IMR-90 (cell line): Measurements from ENCODE around the gene GABRB3. TPM values are rescaled to one million over a fixed set of nuclear protein-coding genes. Genes with fewer than 3 reads are reported as not detected.
"Not testable (repeated sequence)": the region's sequence is repeated elsewhere in the genome, so short reads cannot be mapped to it uniquely, and the experiment has no call there.

ENCODE experiments used
- ATAC-seq: fragments of 200-7000 bp; cut with Tn5 transposase; 2 replicates; pipeline ENCODE4 v1.9.1; 2020; ENCODE audit warnings: low read depth, mild to moderate bottlenecking, moderate library complexity
- BruUV-seq: library from RNA; stranded (reverse); fragments of 400-500 nt; replicated peaks from 2 replicates; lab custom pipeline; 2021; lab: Mats Ljungman, UMichigan
- CTCF ChIA-PET: fragments of 300-600 bp; formaldehyde crosslinking; extraction: SDS; loops from one replicate; lab custom pipeline; 2021; ENCODE audit warnings: antibody characterized with exemption; lab: Yijun Ruan, JAX
- POLR2A ChIA-PET: fragments of 300-600 bp; sonication (Branson Sonifier 250); formaldehyde crosslinking; loops from one replicate; lab custom pipeline; 2022; ENCODE audit warnings: antibody characterized with exemption; ENCODE audit not compliant: unreplicated experiment; lab: Charles Lee
- DNase-seq: peaks from one replicate; pipeline ENCODE4 v3.0.0; 2013
- H2AFZ ChIP-seq: replicated peaks from 2 replicates; pipeline ENCODE3; 2013; ENCODE audit warnings: low read length, mild to moderate bottlenecking; ENCODE audit not compliant: poor library complexity
- H2AK5ac ChIP-seq: 2 replicates; pipeline ENCODE4 v1.6.1; 2013; ENCODE audit warnings: low read depth, low read length, inconsistent platforms
- H2AK9ac ChIP-seq: replicated peaks from 2 replicates; pipeline ENCODE3; 2013; ENCODE audit warnings: mild to moderate bottlenecking, low read depth, low read length, moderate library complexity; ENCODE audit not compliant: poor library complexity
- H2BK120ac ChIP-seq: 2 replicates; pipeline ENCODE4 v1.6.1; 2013; ENCODE audit warnings: low read depth, low read length, inconsistent platforms
- H2BK15ac ChIP-seq: 3 replicates; pipeline ENCODE4 v1.6.1; 2013; ENCODE audit warnings: low read depth, low read length, inconsistent platforms
- H2BK20ac ChIP-seq: 2 replicates; pipeline ENCODE4 v1.6.1; 2013; ENCODE audit warnings: low read depth, mild to moderate bottlenecking, inconsistent platforms, low read length, moderate library complexity
- H2BK5ac ChIP-seq: 2 replicates; pipeline ENCODE4 v1.6.1; 2013; ENCODE audit warnings: mild to moderate bottlenecking, low read depth, low read length, inconsistent platforms; ENCODE audit not compliant: poor library complexity, severe bottlenecking
- H3K14ac ChIP-seq: replicated peaks from 2 replicates; pipeline ENCODE4 v1.6.1; 2013; ENCODE audit warnings: low read depth, low read length, inconsistent platforms
- H3K18ac ChIP-seq: 2 replicates; pipeline ENCODE4 v1.6.1; 2013; ENCODE audit warnings: low read depth, low read length, control low read depth
- H3K23ac ChIP-seq: 2 replicates; pipeline ENCODE4 v1.6.1; 2013; ENCODE audit warnings: low read depth, low read length, inconsistent platforms
- H3K27ac ChIP-seq: 2 replicates; pipeline ENCODE4 v1.5.1; 2013; ENCODE audit warnings: mild to moderate bottlenecking, control low read depth, low read length; ENCODE audit not compliant: insufficient read depth
- H3K27me3 ChIP-seq: 2 replicates; pipeline ENCODE4 v1.6.1; 2013; ENCODE audit warnings: low read length; ENCODE audit not compliant: control insufficient read depth, insufficient read depth
- H3K36me3 ChIP-seq: 2 replicates; pipeline ENCODE4 v1.6.1; 2013; ENCODE audit warnings: low read length, mixed read lengths; ENCODE audit not compliant: control insufficient read depth, insufficient read depth
- H3K4ac ChIP-seq: 2 replicates; pipeline ENCODE4 v1.6.1; 2013; ENCODE audit warnings: low read depth, low read length, inconsistent platforms
- H3K4me1 ChIP-seq: 2 replicates; pipeline ENCODE4 v1.6.1; 2013; ENCODE audit warnings: low read length, mixed read lengths; ENCODE audit not compliant: control insufficient read depth, insufficient read depth
- H3K4me2 ChIP-seq: 2 replicates; pipeline ENCODE4 v1.6.1; 2013; ENCODE audit warnings: low read depth, mild to moderate bottlenecking, control low read depth, low read length, moderate library complexity
- H3K4me3 ChIP-seq: 2 replicates; pipeline ENCODE4 v1.5.1; 2013; ENCODE audit warnings: low read depth, mild to moderate bottlenecking, control low read depth, low read length, moderate library complexity; ENCODE audit not compliant: insufficient read depth
- H3K56ac ChIP-seq: 2 replicates; pipeline ENCODE4 v1.6.1; 2013; ENCODE audit warnings: low read length, inconsistent platforms; ENCODE audit not compliant: insufficient read depth; ENCODE audit errors: extremely low read depth
- H3K79me1 ChIP-seq, 2 experiments: 2 replicates each; pipeline ENCODE4 v1.6.1; 2013; ENCODE audit warnings: low read length in 2 of 2, inconsistent platforms in 1 of 2, low read depth in 1 of 2
- H3K9ac ChIP-seq: 2 replicates; pipeline ENCODE4 v1.6.1; 2013; ENCODE audit warnings: low read depth, low read length, control low read depth
- H3K9me1 ChIP-seq: 2 replicates; pipeline ENCODE4 v1.6.1; 2013; ENCODE audit warnings: low read length, inconsistent platforms; ENCODE audit not compliant: insufficient read depth
- H3K9me3 ChIP-seq: 2 replicates; pipeline ENCODE4 v1.6.1; 2013; ENCODE audit warnings: low read length; ENCODE audit not compliant: control insufficient read depth, insufficient read depth
- H4K20me1 ChIP-seq: 2 replicates; pipeline ENCODE4 v1.6.1; 2013; ENCODE audit warnings: low read length, inconsistent platforms; ENCODE audit not compliant: insufficient read depth
- H4K5ac ChIP-seq: 2 replicates; pipeline ENCODE4 v1.6.1; 2013; ENCODE audit warnings: mild to moderate bottlenecking, low read depth, low read length, control low read depth
- H4K8ac ChIP-seq, 2 experiments: 2 replicates each; pipeline ENCODE4 v1.6.1; 2013; ENCODE audit warnings: low read depth in 2 of 2, low read length in 2 of 2, control low read depth in 1 of 2, inconsistent platforms in 1 of 2
- H4K91ac ChIP-seq: 2 replicates; pipeline ENCODE4 v1.6.1; 2013; ENCODE audit warnings: low read depth, low read length, inconsistent platforms; ENCODE audit not compliant: insufficient read depth
- BHLHE40 ChIP-seq: fragments of 150-350 bp; IDR thresholded peaks from 2 replicates; pipeline ENCODE4 v1.6.1; 2016; ENCODE audit warnings: mild to moderate bottlenecking, low read depth, low read length
- CEBPB ChIP-seq: IDR thresholded peaks from 2 replicates; pipeline ENCODE4 v1.6.1; 2012; ENCODE audit warnings: low read depth, low read length, improper control_type of control experiment
- ELK1 ChIP-seq: fragments of 150-350 bp; IDR thresholded peaks from 2 replicates; pipeline ENCODE4 v1.6.1; 2016; ENCODE audit warnings: low read depth, mild to moderate bottlenecking, low read length, moderate library complexity, borderline replicate concordance
- MAZ ChIP-seq: IDR thresholded peaks from 2 replicates; pipeline ENCODE4 v1.6.1; 2012; ENCODE audit warnings: low read depth, mild to moderate bottlenecking, low read length, improper control_type of control experiment, moderate library complexity, borderline replicate concordance
- MXI1 ChIP-seq: IDR thresholded peaks from 2 replicates; pipeline ENCODE4 v1.6.1; 2012; ENCODE audit warnings: low read depth, mild to moderate bottlenecking, low read length, moderate library complexity, borderline replicate concordance
- NFE2L2 ChIP-seq: fragments of 150-350 bp; IDR thresholded peaks from 2 replicates; pipeline ENCODE4 v1.6.1; 2016; ENCODE audit warnings: low read depth, mild to moderate bottlenecking, low read length
- RAD21 ChIP-seq: IDR thresholded peaks from 2 replicates; pipeline ENCODE4 v1.6.1; 2012; ENCODE audit warnings: low read length, improper control_type of control experiment
- RCOR1 ChIP-seq: IDR thresholded peaks from 2 replicates; pipeline ENCODE4 v1.6.1; 2012; ENCODE audit warnings: mild to moderate bottlenecking, low read length, improper control_type of control experiment; ENCODE audit not compliant: insufficient replicate concordance
- WGBS, 2 experiments: methylation state at CpG; one replicate each; pipeline versions ENCODE4 v1.1.5 to v1.1.7; 2013; ENCODE audit warnings: missing lambda C conversion rate in 2 of 2; ENCODE audit not compliant: insufficient read length in 1 of 2; ENCODE audit errors: extremely low coverage in 2 of 2; 5-methylcytosine and 5-hydroxymethylcytosine counted together
- dilution Hi-C: fragments of 300-500 bp; cut with HindIII; formaldehyde crosslinking; loops from one replicate; pipeline ENCODE4 v1.14.3; 2018; ENCODE audit warnings: low sequenced_read_pairs; ENCODE audit not compliant: unreplicated experiment
- in situ Hi-C: fragments of 300-500 bp; cut with MboI; formaldehyde crosslinking; loops from 3 replicates; pipeline ENCODE4 v1.14.3; 2019; ENCODE audit warnings: low sequenced_read_pairs, inconsistent platforms, mixed read lengths
- intact Hi-C: fragments of 100-400 bp; cut with micrococcal nuclease; formaldehyde crosslinking; loops from 2 replicates; pipeline ENCODE4 v1.10.0; 2022
- polyA plus RNA-seq, 3 experiments: library from polyadenylated mRNA; depleted of rRNA; stranded (reverse); fragments of >200 nt; gene quantifications; 2 replicates each; pipeline ENCODE4 v1.2.3, GENCODE V29; 2012; ENCODE audit warnings: low replicate concordance in 1 of 3
- total RNA-seq: library from RNA; depleted of rRNA; stranded (reverse); fragments of >200 nt; gene quantifications from 2 replicates; pipeline ENCODE4 v1.2.3, GENCODE V29; 2012

The GABRB3 gene
- total and polyA plus RNA-seq, 2 of the 4 experiments (the other 2 are of a cell fraction) = 0.36 to 0.54 TPM

GRCh38 chr15:26720546-26720945 is 52.3 kb downstream of the GABRB3 start:
- dilution Hi-C loops = no loop called here
- H3K9ac ChIP-seq = no peak overlapping the region
- no peak overlapping the region for H3K27ac ChIP-seq
- H3K36me3 ChIP-seq = no peaks in the 10 kb centered on the region
- no TSS peak for BruUV-seq
- H2BK15ac ChIP-seq = no peak overlapping the region
- CTCF ChIA-PET = no interaction called here
- H3K4me1 ChIP-seq = no peaks in the 10 kb centered on the region
- DNase-seq (no peak), ATAC-seq (no peak)
- no peak overlapping the region for H2BK20ac ChIP-seq
- no peaks in the 10 kb centered on the region for H3K79me1 ChIP-seq
- peaks cover 16% of the 10 kb centered on the region for H3K9me3 ChIP-seq
- no peak overlapping the region for H4K91ac ChIP-seq
- intact Hi-C loops = no loop called here
- H3K23ac ChIP-seq = no peak overlapping the region
- no peak overlapping the region for H4K8ac ChIP-seq
- H2BK120ac ChIP-seq = no peak overlapping the region
- no peaks in the 10 kb centered on the region for H3K27me3 ChIP-seq
- no peak overlapping the region for H3K56ac ChIP-seq
- no peak overlapping the region for H4K5ac ChIP-seq
- no peak overlapping the region for H3K4me3 ChIP-seq
- H3K4me2 ChIP-seq = no peak overlapping the region
- H2AK9ac ChIP-seq = no peak overlapping the region
- in situ Hi-C loops = no loop called here
- no peak overlapping the region for H2BK5ac ChIP-seq
- no peaks in the 10 kb centered on the region for H3K9me1 ChIP-seq
- WGBS, 2 experiments = no CpG with 5 or more reads among the region's 5 CpGs
- POLR2A ChIA-PET = no interaction called here
- no peak overlapping the region for H2AK5ac ChIP-seq
- no peaks in the 10 kb centered on the region for H4K20me1 ChIP-seq
- no peak for TF ChIP-seq BHLHE40
- no peak for TF ChIP-seq CEBPB
- TF ChIP-seq RCOR1 = no peak
- TF ChIP-seq NFE2L2 = no peak
- TF ChIP-seq RAD21 = no peak
- no peak for TF ChIP-seq MAZ
- no peak for TF ChIP-seq ELK1
- TF ChIP-seq MXI1 = no peak
- H3K4ac ChIP-seq = no peak overlapping the region
- no peak overlapping the region for H3K18ac ChIP-seq
- H3K14ac ChIP-seq = no peak overlapping the region
- no peak overlapping the region for H2AFZ ChIP-seq

DNA sequence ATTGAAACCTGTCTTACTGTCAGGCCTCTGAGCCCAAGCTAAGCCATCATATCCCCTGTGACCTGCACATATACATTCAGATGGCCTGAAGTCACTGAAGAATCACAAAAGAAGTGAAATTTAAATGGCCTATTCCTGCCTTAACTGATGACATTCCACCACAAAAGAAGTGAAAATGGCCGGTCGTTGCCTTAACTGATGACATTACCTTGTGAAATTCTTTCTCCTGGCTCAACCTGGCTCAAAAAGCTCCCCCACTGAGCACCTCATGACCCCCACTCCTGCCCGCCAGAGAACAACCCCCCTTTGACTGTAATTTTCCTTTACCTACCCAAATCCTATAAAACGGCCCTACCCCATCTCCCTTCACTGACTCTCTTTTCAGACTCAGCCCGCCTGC is 53.0 kb downstream of the GABRB3 start:
- H3K18ac ChIP-seq, H3K4me1 ChIP-seq, H3K4me3 ChIP-seq, H3K36me3 ChIP-seq, H3K56ac ChIP-seq, H3K4me2 ChIP-seq, POLR2A ChIA-PET, ATAC-seq, CTCF ChIA-PET, H2AK5ac ChIP-seq, H2BK5ac ChIP-seq, H3K27me3 ChIP-seq, H4K5ac ChIP-seq, H2BK15ac ChIP-seq, H3K14ac ChIP-seq, H4K91ac ChIP-seq, H3K9ac ChIP-seq, H2AK9ac ChIP-seq, in situ Hi-C loops, H3K4ac ChIP-seq, H2BK20ac ChIP-seq, H3K9me1 ChIP-seq, H4K8ac ChIP-seq, H3K23ac ChIP-seq, H3K27ac ChIP-seq, DNase-seq, H4K20me1 ChIP-seq, dilution Hi-C loops, BruUV-seq, H2BK120ac ChIP-seq, H2AFZ ChIP-seq, H3K79me1 ChIP-seq, intact Hi-C loops: not testable (repeated sequence)
- H3K9me3 ChIP-seq = peaks cover 18% of the 10 kb centered on the region
- WGBS, 2 experiments = 10% methylated on average over 2 of the region's 5 CpGs; no CpG with 5 or more reads in 1 of the 2 experiments
